ENCODE measurements around the gene ANKRD7. TPM values are rescaled to one million over a fixed set of nuclear protein-coding genes. Genes with fewer than 3 reads are reported as not detected.
"Not testable (repeated sequence)": the region's sequence is repeated elsewhere in the genome, so short reads cannot be mapped to it uniquely, and the experiment has no call there.

The ANKRD7 gene
- total RNA-seq, 1 donor from 2014 or later = not detected

DNA sequence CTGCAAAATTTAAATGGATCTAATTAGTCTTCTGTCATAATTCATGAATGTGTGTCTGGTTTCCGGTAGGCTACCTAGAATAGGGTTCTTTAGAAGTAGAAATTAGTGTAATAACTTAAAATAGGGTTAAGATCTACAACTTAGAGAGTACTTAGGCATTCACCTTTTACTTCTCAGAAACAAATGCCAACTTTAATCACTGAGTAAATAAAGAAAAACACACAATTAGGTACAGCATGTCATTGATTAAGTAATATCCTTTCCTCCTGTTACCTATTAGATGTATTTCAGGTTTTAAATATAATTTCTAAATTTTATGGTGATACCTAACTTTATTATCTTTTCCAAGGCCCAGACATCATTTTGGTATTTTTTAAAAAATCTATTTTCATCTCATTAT, 9.3 kb downstream of the ANKRD7 start:
- DNase-seq (ENCODE audit: low spot score) = no peak

DNA sequence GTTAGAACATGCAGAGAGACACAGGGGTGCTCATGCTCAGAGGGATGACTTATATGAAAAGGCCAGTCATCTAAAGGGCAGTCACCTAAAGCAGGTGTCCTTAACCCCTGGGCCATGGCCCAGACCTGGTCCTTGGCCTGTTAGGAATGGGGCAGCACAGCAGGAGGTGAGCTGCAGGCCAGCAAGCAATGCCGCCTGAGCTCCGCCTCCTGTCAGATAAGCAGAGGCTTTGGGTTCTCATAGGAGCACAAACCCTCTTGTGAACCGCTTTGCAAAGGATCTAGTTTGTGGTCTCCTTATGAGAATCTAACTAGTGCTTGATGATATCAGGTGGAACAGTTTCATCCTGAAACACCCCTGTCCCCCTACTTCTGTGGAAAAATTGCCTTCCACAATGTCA, 14.5 kb downstream of the ANKRD7 start:
- DNase-seq (ENCODE audit: low spot score) = no peak

DNA sequence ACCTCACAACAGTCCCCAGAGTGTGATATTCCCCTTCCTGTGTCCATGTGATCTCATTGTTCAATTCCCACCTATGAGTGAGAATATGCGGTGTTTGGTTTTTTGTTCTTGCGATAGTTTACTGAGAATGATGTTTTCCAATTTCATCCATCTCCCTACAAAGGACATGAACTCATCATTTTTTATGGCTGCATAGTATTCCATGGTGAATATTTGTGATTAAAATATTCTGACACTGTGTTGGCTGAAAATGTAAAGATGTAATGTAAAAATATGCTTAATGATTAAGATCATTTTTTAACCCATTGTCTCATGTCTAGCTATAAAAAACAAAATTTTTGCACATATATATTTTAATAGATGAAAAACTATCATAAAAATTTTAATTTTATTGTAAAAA, 15.8 kb downstream of the ANKRD7 start:
- DNase-seq (ENCODE audit: low spot score) = not testable (repeated sequence)

DNA sequence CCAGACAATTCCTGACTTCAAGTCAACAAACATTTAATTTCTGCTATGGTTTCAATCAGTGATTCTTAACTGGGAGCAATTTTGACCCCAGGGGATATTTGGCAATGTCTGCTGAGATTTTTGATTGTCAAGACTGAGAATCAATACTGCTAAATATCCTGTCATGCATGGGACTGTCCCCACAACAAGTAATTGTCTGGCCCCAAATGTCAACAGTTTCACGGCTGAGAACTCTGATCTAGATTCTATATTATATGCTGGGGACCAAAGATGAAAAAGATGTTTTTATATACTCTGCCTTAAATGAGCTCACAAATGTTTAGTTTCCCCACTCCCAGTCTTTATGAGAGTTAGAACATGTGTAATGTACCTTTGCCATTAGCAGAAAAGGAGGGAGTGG, 19.2 kb downstream of the ANKRD7 start:
- no peak for DNase-seq (ENCODE audit: low spot score)

DNA sequence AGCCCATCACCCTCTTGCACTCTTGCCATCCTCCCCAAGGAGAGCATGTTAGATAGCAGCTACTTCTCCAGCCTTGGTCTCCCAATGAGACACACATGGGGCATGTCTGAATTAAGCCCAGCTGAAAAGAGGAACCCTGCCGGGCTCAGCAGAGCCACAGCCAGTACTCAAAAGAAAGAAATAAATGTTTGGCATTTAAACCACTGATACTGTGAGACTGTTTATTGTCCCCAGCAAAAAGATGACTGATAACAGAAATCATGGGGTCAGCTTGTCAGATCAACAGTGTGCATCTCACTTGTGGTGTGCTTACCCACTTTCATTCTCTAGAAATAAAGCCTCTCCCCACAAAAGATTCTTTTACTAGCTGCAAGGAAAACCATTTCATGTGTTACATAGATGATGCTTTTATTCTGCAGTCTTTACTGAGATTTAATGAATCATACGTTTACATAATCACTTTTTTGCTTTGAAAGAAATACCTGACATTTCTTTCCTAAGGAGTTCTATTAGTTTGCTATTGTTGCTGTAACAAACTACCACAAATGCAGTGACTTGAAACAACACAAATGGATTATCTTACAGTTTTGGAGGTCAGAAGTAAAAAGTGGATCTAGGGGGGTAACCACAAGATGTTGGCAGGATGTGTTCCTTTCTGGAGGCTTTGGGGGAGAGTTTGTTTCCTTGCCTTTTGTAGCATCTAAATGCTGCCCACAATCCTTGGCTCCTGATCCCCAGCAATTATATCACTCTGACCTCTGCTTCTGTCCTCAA, 20.9 kb downstream of the ANKRD7 start:
- DNase-seq (ENCODE audit: low spot score) = no peak

DNA sequence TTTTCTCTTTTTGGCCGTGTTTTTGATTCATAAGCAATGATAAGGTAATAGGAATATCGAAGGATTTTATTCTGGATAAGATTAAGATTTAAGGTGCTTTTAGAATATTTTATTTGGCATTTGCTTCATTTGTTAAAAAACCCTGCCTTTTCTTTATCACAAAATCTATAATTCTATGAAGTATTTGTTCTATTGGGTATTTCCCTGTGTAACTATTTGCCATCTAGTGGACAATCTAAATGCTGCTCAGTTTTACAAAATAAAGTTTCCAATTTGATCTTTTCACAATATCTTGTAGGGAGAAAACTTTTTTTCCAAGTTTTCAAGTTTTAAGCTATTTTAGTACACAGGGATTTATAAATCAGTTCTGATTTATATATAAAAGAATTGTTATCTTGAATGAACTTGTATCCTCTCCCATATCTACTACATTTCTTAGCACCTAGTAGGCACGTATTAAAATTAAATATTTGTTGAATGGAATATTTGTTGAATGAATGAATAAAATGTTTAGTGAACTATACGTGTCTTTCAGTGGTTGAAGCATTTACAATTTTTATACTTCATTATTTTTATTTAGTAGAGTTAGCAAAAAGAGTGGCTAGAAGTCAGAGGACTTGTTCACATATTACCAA, 26.5 kb downstream of the ANKRD7 start:
- no peak for DNase-seq (ENCODE audit: low spot score)

DNA sequence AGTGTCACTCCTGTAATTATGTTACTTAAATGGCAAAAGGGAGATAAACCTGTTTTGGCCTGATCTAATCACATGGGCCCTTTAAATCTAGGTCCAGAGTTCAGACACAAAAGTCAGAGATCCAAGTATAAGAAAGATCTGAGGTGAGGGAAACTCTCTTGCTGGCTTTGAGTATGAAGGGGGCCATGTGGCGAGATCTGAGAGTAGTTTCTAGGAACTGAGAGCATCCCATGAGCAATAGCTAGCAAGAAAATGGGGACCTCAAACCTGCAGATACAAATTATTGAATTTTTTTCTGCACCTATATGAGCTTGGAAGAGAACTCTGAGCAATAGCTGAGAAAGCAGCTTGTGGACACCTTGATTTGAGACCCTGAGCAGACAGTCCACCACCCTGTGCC, 27.6 kb downstream of the ANKRD7 start:
- DNase-seq (ENCODE audit: low spot score) = no peak

GRCh38 chr7:118259115-118259514, 34.6 kb downstream of the ANKRD7 start:
- DNase-seq (ENCODE audit: low spot score) = no peak

GRCh38 chr7:118264836-118265235, 40.3 kb downstream of the ANKRD7 start:
- no peak for DNase-seq (ENCODE audit: low spot score)

- no peak for DNase-seq (ENCODE audit: low spot score)
Observed at GRCh38 chr7:118280319-118281012, 56.0 kb downstream of the ANKRD7 start.

GRCh38 chr7:118281196-118281595, 56.7 kb downstream of the ANKRD7 start:
- DNase-seq (ENCODE audit: low spot score) = no peak

DNA sequence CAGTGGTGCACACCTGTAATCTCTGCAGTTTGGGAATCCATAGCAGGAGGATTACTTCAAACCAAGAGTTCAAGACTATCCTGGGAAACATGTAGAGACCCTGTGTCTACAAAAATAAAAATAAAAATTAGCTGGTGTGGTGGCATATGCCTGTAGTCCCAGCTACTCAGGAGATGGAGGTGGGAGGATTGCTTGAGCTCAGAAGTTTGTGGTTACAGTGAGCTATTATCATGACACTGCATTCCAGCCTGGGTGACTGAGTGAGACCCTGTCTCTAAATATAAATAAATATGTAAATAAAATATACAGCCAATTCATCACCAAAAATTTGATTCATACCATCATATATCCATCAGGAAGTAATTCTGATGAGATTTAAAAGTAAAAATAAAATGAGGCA, 60.9 kb downstream of the ANKRD7 start:
- no peak for DNase-seq (ENCODE audit: low spot score)

DNA sequence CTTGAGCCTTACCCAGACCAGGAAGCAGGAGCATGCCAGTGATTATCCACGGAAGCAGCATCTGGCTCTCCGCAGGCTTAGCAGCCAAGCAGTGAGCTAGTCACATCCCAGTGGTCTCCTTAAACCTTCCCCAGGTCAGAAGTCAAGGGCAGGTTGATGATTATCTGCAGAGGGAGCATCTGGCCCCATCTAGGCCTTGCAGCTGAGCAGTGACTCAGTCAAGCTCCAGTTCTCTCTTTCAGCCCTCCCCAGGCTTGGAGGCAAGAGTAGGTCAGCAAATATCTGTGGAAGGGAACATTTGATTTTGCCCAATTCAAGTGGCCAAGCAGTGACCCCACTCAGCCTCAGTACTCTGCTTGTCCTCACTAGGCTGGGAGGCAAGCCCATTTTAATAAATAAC, 61.6 kb downstream of the ANKRD7 start:
- DNase-seq (ENCODE audit: low spot score) = no peak

GRCh38 chr7:118288098-118288497, 63.6 kb downstream of the ANKRD7 start:
- DNase-seq (ENCODE audit: low spot score) = no peak

- DNase-seq (ENCODE audit: low spot score) = no peak
Observed at GRCh38 chr7:118289476-118289875, 65.0 kb downstream of the ANKRD7 start.

Other genes with a start within 250 kb of the ANKRD7 start
- 28.1 TPM for gene LSM8, start 40.5 kb upstream of the ANKRD7 start, total RNA-seq